ENCODE measurements around the gene P4HB. TPM values are rescaled to one million over a fixed set of nuclear protein-coding genes. Genes with fewer than 3 reads are reported as not detected.

Gene P4HB
- total and polyA plus RNA-seq, 2 experiments from 2014 or later = 206 to 620 TPM

DNA sequence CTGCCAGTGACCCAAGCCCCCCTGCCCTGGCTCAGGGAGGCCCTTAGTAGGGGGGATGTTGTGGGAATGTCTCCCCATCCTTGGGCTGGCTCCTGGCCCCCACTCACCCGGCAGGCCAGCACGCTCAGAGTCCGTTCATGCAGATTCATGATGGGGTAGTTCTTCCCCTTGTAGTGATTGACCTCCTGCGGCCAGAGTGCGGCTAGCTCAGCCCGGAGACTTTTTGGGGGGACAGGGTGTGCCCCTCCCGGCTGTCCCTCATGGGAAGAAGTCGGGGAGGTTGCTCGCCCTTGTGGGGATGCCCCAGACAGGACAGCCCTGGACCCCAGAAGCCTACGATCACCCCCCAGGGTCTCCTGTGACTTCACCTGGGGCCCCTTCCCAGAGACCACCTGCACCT lies 45.7 kb upstream of the P4HB start:
- Mint-ChIP-seq H3K4me1 (peaks cover 5% of the 10 kb centered on the region; the same call in 2 of the 3 replicates), H3K9me3 (no peaks in the 10 kb centered on the region), H3K4me3 (no peak overlapping the region), H3K36me3 (ENCODE audit: low read depth) (no peaks in the 10 kb centered on the region; the same call in 2 of the 3 replicates), H3K27ac (no peak overlapping the region), H3K27me3 (ENCODE audit: insufficient read depth, low read depth, poor library complexity) (peaks cover 16% of the 10 kb centered on the region)
- peaks cover 20% of the 10 kb centered on the region for H3F3A ChIP-seq (replicated peaks; ENCODE audit: low read depth)
- no peak overlapping the region for H2AFZ ChIP-seq
- TF ChIP-seq EZH2 (IDR thresholded peaks at IDR 0.05; ENCODE audit: low read depth, unreplicated experiment) (no peak), JUNB (IDR thresholded peaks at IDR 0.05; ENCODE audit: unreplicated experiment) (no peak), POLR2AphosphoS5 (IDR thresholded peaks at IDR 0.05; ENCODE audit: low read depth) (no peak), NANOG (IDR thresholded peaks at IDR 0.05; ENCODE audit: borderline replicate concordance) (no peak)
- no peak overlapping the region for H3K4me3 ChIP-seq
- DNase-seq (ENCODE audit: low spot score) (no peak), ATAC-seq (no peak)
- peaks cover 6% of the 10 kb centered on the region for H3K4me1 ChIP-seq (ENCODE audit: insufficient read depth)
- peaks cover 7% of the 10 kb centered on the region for H3K79me2 ChIP-seq (replicated peaks; ENCODE audit: insufficient read depth)
- H4K20me1 ChIP-seq (replicated peaks; ENCODE audit: insufficient read depth) = peaks cover 9% of the 10 kb centered on the region
- peaks cover 12% of the 10 kb centered on the region for H3K27me3 ChIP-seq (ENCODE audit: insufficient read depth)
- H3K9me2 ChIP-seq (ENCODE audit: insufficient read depth) = no peaks in the 10 kb centered on the region
- H3K36me3 ChIP-seq (ENCODE audit: insufficient read depth) = peaks cover 6% of the 10 kb centered on the region; the same call in 1 of the 2 replicates
- no peak overlapping the region for H3K4me2 ChIP-seq
- no peak overlapping the region for H3K27ac ChIP-seq (ENCODE audit: low read depth)

DNA sequence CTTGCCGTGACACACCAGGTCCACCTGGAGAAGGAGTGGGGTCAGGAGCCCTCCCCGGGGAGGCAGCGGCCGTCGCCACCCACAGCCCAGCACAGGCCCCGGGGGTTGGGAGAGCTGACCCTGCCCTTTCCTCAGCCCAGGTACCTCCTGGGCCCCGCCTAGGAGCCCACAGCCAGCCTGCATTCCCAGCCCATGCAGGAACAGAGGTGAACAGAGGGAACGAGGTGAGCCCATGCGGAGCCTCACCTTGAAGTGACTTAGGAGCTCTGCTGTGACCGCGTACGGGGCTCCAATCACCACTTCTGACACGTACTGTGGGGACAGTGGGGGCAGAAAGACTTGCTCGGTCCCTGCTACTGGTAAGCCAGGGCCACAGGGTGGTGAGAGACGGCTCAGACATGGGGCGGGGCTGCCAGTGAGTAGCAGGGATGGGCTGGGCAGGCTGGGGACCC lies 45.1 kb upstream of the P4HB start:
- H3K9me3 Mint-ChIP-seq = no peaks in the 10 kb centered on the region
- peaks cover 7% of the 10 kb centered on the region for H3K79me2 ChIP-seq (replicated peaks; ENCODE audit: insufficient read depth)
- no peak overlapping the region for H3K27ac ChIP-seq (ENCODE audit: low read depth)
- H3K4me1 Mint-ChIP-seq = peaks cover 5% of the 10 kb centered on the region; the same call in 2 of the 3 replicates
- H3K4me3 ChIP-seq = no peak overlapping the region
- H3F3A ChIP-seq (replicated peaks; ENCODE audit: low read depth) = peaks cover 19% of the 10 kb centered on the region
- no peaks in the 10 kb centered on the region for H3K9me2 ChIP-seq (ENCODE audit: insufficient read depth)
- peaks cover 6% of the 10 kb centered on the region for H3K4me1 ChIP-seq (ENCODE audit: insufficient read depth)
- DNase-seq (ENCODE audit: low spot score) (no peak), ATAC-seq (no peak)
- no peak overlapping the region for H3K27ac Mint-ChIP-seq
- H3K36me3 Mint-ChIP-seq (ENCODE audit: low read depth) = peaks cover 2% of the 10 kb centered on the region; the same call in 2 of the 3 replicates
- no peak overlapping the region for H3K4me3 Mint-ChIP-seq
- TF ChIP-seq, protein P1, sequence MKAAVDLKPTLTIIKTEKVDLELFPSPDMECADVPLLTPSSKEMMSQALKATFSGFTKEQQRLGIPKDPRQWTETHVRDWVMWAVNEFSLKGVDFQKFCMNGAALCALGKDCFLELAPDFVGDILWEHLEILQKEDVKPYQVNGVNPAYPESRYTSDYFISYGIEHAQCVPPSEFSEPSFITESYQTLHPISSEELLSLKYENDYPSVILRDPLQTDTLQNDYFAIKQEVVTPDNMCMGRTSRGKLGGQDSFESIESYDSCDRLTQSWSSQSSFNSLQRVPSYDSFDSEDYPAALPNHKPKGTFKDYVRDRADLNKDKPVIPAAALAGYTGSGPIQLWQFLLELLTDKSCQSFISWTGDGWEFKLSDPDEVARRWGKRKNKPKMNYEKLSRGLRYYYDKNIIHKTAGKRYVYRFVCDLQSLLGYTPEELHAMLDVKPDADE (IDR thresholded peaks at IDR 0.05) = no peak
- no peak for TF ChIP-seq ZNF462 (CRISPR knock-in tag; IDR thresholded peaks at IDR 0.05)
- no peak for TF ChIP-seq ZNF331 (CRISPR knock-in tag; IDR thresholded peaks at IDR 0.05; ENCODE audit: low read depth)
- TF ChIP-seq NANOG (IDR thresholded peaks at IDR 0.05; ENCODE audit: borderline replicate concordance) = no peak
- no peak for TF ChIP-seq CTCF (conservative IDR thresholded peaks at IDR 0.05; ENCODE audit: low read depth in 2 of 2)
- no peak for TF ChIP-seq JUNB (IDR thresholded peaks at IDR 0.05; ENCODE audit: unreplicated experiment)
- no peak for TF ChIP-seq CREB1 (CRISPR knock-in tag; IDR thresholded peaks at IDR 0.05; ENCODE audit: low read depth)
- H4K20me1 ChIP-seq (replicated peaks; ENCODE audit: insufficient read depth) = peaks cover 8% of the 10 kb centered on the region
- no peak overlapping the region for H2AFZ ChIP-seq
- peaks cover 6% of the 10 kb centered on the region; the same call in 1 of the 2 replicates for H3K36me3 ChIP-seq (ENCODE audit: insufficient read depth)
- peaks cover 17% of the 10 kb centered on the region for H3K27me3 ChIP-seq (ENCODE audit: insufficient read depth)
- H3K4me2 ChIP-seq = no peak overlapping the region
- peaks cover 20% of the 10 kb centered on the region for H3K27me3 Mint-ChIP-seq (ENCODE audit: insufficient read depth, low read depth, poor library complexity)

All from GM23338 (cell line).